ENCODE results near the gene GOLGA7B. TPM values are rescaled to one million over a fixed set of nuclear protein-coding genes. Genes with fewer than 3 reads are reported as not detected.

GOLGA7B gene
- total RNA-seq, 6 donors from 2014 or later = 1.0 to 2.6 (median 1.1) TPM

DNA sequence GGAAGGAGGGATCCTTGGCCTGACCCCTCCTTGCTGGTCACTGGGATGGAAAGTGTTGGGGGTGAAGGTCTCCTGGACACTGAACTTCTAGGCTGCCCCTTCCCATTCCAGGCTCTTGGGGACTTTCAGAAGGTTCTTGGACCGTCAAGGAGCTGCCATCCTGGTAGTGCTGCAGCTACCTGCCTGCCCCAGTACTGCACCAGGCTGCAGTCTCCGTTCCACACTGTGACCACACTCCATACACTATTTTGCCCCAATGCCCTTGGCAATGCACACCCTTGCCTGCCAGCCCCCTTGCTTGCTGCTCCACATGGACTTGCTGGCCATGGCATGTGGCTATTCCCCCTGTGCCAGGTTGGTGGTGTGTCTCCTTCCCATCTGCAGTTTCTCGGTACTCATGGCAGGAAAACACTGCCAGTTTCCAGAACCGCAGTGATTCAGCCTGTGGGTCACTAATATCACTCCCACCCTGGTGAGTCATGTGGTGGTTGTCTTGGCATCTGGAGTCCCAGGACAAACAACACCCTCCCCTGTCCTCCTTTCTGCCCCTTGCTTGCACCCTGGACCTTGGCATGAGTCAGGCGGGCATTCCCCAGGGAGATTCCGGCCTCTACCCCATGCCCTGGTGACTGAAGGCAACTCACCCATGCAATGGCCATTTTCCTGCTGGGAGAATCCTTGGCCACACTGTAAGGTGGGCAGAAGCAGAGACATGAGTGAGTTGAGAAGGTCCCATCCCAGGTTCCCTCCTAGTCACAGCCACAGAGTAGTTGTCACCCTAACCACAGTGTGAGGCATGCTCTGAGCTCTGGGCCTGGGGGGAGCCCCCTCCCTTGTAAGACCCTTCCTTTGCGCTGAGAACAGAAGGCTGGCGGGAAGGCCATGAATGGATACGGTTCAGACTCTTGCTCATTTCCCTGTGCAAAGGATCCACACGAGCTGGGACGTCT lies 32.8 kb downstream of the GOLGA7B start:
- TF ChIP-seq POLR2A (IDR thresholded peaks at IDR 0.05) = no peak
- TF ChIP-seq EP300 (IDR thresholded peaks at IDR 0.05) = peak in 2 of 4 donors; percentile 6 to 31
- Histone ChIP-seq H3K9me3 (no peaks in the 10 kb centered on the region), H3K4me3 (no peak overlapping the region), H3K27me3 (no peaks in the 10 kb centered on the region), H3K36me3 (no peaks in the 10 kb centered on the region), H3K4me1 (peaks cover 0 to 7% (median 1%) of the 10 kb centered on the region in 4 donors), H3K27ac (peak overlapping the region in 1 of 4 donors; percentile 44)
- 78 to 79% methylated on average over 10 to 11 of the region's 11 CpGs for WGBS, 2 donors
- ATAC-seq (ENCODE audit: low FRiP score in 2 of 2) (peak; percentile 25 to 64), DNase-seq (peak in 1 of 2 donors; percentile 63)

DNA sequence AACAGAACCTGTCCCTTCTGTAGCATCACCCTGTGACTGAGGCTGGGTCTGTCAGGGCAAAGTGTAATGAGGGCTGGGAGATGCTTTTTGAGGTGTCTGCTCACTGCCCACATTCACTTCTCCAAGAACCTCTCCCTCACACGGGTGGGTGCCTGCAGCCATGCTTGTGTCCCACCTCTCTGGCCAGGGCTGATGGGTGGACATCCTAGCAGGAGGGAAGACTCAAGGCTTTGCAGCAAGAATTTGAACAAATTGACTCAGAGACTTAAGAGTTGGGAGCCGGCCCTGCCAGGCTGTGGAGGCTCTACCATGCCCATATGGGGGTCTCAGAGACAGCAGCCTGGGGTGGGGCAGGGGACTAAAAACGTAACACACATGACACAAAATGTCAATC lies 33.4 kb downstream of the GOLGA7B start:
- no peaks in the 10 kb centered on the region for H3K9me3 ChIP-seq
- 71 to 79% methylated on average over 3 of the region's 3 CpGs for WGBS, 2 donors
- H3K27ac ChIP-seq = no peak overlapping the region
- no peaks in the 10 kb centered on the region for H3K36me3 ChIP-seq
- TF ChIP-seq, protein P1, sequence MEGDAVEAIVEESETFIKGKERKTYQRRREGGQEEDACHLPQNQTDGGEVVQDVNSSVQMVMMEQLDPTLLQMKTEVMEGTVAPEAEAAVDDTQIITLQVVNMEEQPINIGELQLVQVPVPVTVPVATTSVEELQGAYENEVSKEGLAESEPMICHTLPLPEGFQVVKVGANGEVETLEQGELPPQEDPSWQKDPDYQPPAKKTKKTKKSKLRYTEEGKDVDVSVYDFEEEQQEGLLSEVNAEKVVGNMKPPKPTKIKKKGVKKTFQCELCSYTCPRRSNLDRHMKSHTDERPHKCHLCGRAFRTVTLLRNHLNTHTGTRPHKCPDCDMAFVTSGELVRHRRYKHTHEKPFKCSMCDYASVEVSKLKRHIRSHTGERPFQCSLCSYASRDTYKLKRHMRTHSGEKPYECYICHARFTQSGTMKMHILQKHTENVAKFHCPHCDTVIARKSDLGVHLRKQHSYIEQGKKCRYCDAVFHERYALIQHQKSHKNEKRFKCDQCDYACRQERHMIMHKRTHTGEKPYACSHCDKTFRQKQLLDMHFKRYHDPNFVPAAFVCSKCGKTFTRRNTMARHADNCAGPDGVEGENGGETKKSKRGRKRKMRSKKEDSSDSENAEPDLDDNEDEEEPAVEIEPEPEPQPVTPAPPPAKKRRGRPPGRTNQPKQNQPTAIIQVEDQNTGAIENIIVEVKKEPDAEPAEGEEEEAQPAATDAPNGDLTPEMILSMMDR (IDR thresholded peaks at IDR 0.05) = no peak
- TF ChIP-seq POLR2AphosphoS5 (IDR thresholded peaks at IDR 0.05) (no peak), EP300 (IDR thresholded peaks at IDR 0.05) (no peak), POLR2A (IDR thresholded peaks at IDR 0.05) (no peak)
- H3K27me3 ChIP-seq = no peaks in the 10 kb centered on the region
- peaks cover 0 to 14% (median 5%) of the 10 kb centered on the region in 4 donors for H3K4me1 ChIP-seq
- DNase-seq = no peak
- ATAC-seq (ENCODE audit: low FRiP score in 2 of 2) = no peak
- no peak overlapping the region for H3K4me3 ChIP-seq

DNA sequence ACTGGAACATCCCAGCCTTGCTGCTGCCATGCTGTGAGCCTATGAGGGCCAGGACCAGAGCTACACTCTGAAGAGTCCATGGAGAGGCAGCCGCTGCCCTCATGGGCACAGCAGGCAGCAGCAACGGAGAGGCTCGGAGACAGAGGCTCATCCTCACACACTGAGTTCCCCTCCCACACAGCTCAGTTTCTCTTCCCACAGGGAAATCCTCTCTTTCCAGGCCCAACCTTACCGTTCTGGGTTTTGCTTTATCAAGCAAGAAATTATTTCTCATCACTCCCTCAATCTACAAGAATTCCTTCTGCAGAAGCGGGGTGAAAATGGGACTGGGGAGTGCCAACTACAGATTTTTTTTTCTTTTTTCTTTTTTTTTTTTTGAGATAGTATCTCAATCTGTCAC lies 36.6 kb downstream of the GOLGA7B start:
- ATAC-seq (ENCODE audit: low FRiP score in 2 of 2) (no peak), DNase-seq (no peak)
- Histone ChIP-seq H3K36me3 (no peaks in the 10 kb centered on the region), H3K4me3 (no peak overlapping the region), H3K4me1 (peaks cover 0 to 36% (median 12%) of the 10 kb centered on the region in 4 donors), H3K27me3 (no peaks in the 10 kb centered on the region), H3K9me3 (no peaks in the 10 kb centered on the region), H3K27ac (peak overlapping the region in 3 of 4 donors; percentile 20 to 46 (median 37))
- TF ChIP-seq, protein P1 (IDR thresholded peaks at IDR 0.05) = no peak
- TF ChIP-seq POLR2A (IDR thresholded peaks at IDR 0.05) (no peak), POLR2AphosphoS5 (IDR thresholded peaks at IDR 0.05) (no peak), EP300 (IDR thresholded peaks at IDR 0.05) (no peak)
- WGBS, 2 donors = 53 to 63% methylated on average over 5 of the region's 5 CpGs

DNA sequence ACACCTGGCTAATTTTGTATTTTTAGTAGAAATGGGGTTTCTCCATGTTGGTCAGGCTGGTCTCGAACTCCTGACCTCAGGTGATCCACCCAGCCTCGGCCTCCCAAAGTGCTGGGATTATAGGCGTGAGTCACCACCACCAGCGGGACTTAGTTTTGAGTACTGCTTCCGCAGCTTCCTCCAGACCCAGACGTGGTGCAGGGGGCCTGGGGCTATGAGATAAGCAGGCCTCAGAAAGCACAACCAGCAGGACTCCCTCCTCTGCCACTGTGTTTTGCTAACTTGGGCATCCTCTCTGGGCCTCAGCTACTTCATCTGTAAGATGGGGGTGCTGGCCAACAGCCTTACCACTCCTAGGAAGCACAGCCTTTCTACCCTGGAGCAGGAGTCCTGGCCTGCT lies 37.8 kb downstream of the GOLGA7B start:
- DNase-seq (no peak), ATAC-seq (ENCODE audit: low FRiP score in 2 of 2) (no peak)
- 52% methylated on average over 6 of the region's 6 CpGs; no CpG with 5 or more reads in 1 of the 2 donors for WGBS, 2 donors
- Histone ChIP-seq H3K9me3 (no peaks in the 10 kb centered on the region), H3K27ac (peak overlapping the region in 2 of 4 donors; percentile 83 to 87), H3K4me1 (peaks cover 0 to 36% (median 12%) of the 10 kb centered on the region in 4 donors), H3K27me3 (no peaks in the 10 kb centered on the region), H3K36me3 (no peaks in the 10 kb centered on the region), H3K4me3 (no peak overlapping the region)
- TF ChIP-seq POLR2A (IDR thresholded peaks at IDR 0.05) (no peak), EP300 (IDR thresholded peaks at IDR 0.05) (no peak), POLR2AphosphoS5 (IDR thresholded peaks at IDR 0.05) (no peak)
- TF ChIP-seq, protein P1 (IDR thresholded peaks at IDR 0.05) = no peak

DNA sequence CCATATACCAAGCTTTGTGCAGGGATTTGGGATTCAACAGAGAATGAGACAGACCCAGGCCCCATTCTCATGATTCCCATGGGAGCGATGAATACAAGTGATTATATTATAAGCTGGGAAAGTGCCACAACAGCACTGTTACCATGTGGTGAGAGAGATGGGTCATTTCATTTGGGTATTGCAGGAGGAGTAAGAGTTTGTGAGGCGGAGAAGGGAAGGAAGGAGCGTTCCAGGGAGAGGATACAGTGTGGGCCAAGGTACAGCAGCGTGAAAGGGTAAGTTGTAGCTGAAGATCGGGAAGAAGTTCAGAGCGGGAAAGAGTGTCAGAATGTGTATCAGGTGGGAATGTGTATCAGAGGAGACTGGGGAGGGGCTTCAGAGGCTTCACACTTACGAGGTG lies 38.5 kb downstream of the GOLGA7B start:
- Histone ChIP-seq H3K4me1 (peaks cover 0 to 41% (median 13%) of the 10 kb centered on the region in 4 donors), H3K27ac (peak overlapping the region; percentile 53 to 87 (median 68))
- WGBS, 2 donors = 85 to 87% methylated on average over 7 of the region's 7 CpGs

More for the DNA sequence above, 38.5 kb downstream of the GOLGA7B start:
- no peak overlapping the region for H3K4me3 ChIP-seq
- no peak for DNase-seq
- H3K9me3 ChIP-seq = no peaks in the 10 kb centered on the region
- TF ChIP-seq, protein P1 (IDR thresholded peaks at IDR 0.05) = no peak
- TF ChIP-seq POLR2AphosphoS5 (IDR thresholded peaks at IDR 0.05) = no peak
- TF ChIP-seq POLR2A (IDR thresholded peaks at IDR 0.05) = no peak
- no peak for TF ChIP-seq EP300 (IDR thresholded peaks at IDR 0.05)
- no peaks in the 10 kb centered on the region for H3K36me3 ChIP-seq
- H3K27me3 ChIP-seq = no peaks in the 10 kb centered on the region
- no peak for ATAC-seq (ENCODE audit: low FRiP score in 2 of 2)

Data from upper lobe of left lung (tissue), 6 donors.